ENCODE results near the gene PLAC9.

- no peak for TF ChIP-seq CREB1 (IDR thresholded peaks at IDR 0.05; ENCODE audit: low read depth)
- no peak for TF ChIP-seq USF1 (IDR thresholded peaks at IDR 0.05)
- TF ChIP-seq RAD21 (IDR thresholded peaks at IDR 0.05; ENCODE audit: low read depth): no peak
- TF ChIP-seq REST (IDR thresholded peaks at IDR 0.05; ENCODE audit: low read depth): no peak
- no peak for TF ChIP-seq YY1 (IDR thresholded peaks at IDR 0.05; ENCODE audit: low read depth)
- no peak for TF ChIP-seq CEBPB (IDR thresholded peaks at IDR 0.05)
- TF ChIP-seq TEAD4 (IDR thresholded peaks at IDR 0.05): no peak
- no peak for TF ChIP-seq ZBTB7A (IDR thresholded peaks at IDR 0.05; ENCODE audit: low read depth)
- TF ChIP-seq TAF1 (IDR thresholded peaks at IDR 0.05; ENCODE audit: low read depth): no peak
- no peak for TF ChIP-seq FOXM1 (IDR thresholded peaks at IDR 0.05; ENCODE audit: borderline replicate concordance, low read depth)
- TF ChIP-seq, protein P1, sequence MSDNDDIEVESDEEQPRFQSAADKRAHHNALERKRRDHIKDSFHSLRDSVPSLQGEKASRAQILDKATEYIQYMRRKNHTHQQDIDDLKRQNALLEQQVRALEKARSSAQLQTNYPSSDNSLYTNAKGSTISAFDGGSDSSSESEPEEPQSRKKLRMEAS (IDR thresholded peaks at IDR 0.05): no peak
- no peak for TF ChIP-seq EGR1 (IDR thresholded peaks at IDR 0.05)
- no peak for TF ChIP-seq TCF12 (IDR thresholded peaks at IDR 0.05; ENCODE audit: low read depth)
- TF ChIP-seq EP300 (IDR thresholded peaks at IDR 0.05; ENCODE audit: borderline replicate concordance): no peak
These were observed 15.8 kb downstream of the PLAC9 start for GRCh38 chr10:80148166-80148805.
